Vagina (tissue), 2 donors: Measurements from ENCODE around the gene TTC39C.

Experiments
- POLR2A ChIP-seq, 2 donors: fragments of 450-650 bp; IDR thresholded peaks; one replicate each; pipeline ENCODE4 v1.6.1; 2017; ENCODE audit warnings: antibody characterized with exemption in 2 of 2, mild to moderate bottlenecking in 2 of 2, moderate library complexity in 2 of 2
- POLR2AphosphoS5 ChIP-seq, 2 donors: sonication (generic); formaldehyde crosslinking; IDR thresholded peaks; one replicate each; pipeline ENCODE4 v1.9.0; 2017; ENCODE audit warnings: antibody characterized with exemption in 2 of 2, mild to moderate bottlenecking in 2 of 2, low read depth in 1 of 2; ENCODE audit not compliant: insufficient read depth in 1 of 2
- TF ChIP-seq, protein P1 (sequence below), 3 experiments: fragments of 450-650 bp in 2 of 3; fragments of 200-600 bp in 1 of 3; sonication (generic) in 1 of 3; IDR thresholded peaks; one replicate each; pipeline ENCODE4 v1.5.1; 2017 to 2019; ENCODE audit warnings: antibody characterized with exemption in 3 of 3, mild to moderate bottlenecking in 2 of 3, moderate library complexity in 2 of 3

DNA sequence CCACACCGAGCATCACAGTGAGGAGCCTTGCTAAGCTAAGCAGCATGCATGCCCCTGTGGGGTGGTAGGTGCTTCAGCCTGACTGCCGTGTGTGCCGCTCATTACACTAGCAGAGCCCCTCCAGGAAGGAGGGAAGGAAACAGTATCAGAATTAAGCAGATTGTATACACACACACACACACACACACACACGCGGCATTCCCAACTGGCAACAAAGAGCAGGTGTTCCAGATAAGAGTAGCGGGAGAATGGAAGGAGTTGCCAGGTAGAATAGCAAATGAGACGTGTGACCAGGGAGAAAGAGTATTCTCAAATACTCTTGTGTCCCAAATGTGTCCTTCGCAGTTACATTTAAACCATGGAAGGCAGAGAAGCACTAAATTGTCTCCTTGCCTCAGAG lies 47.6 kb upstream of the TTC39C start:
- TF ChIP-seq, protein P1, sequence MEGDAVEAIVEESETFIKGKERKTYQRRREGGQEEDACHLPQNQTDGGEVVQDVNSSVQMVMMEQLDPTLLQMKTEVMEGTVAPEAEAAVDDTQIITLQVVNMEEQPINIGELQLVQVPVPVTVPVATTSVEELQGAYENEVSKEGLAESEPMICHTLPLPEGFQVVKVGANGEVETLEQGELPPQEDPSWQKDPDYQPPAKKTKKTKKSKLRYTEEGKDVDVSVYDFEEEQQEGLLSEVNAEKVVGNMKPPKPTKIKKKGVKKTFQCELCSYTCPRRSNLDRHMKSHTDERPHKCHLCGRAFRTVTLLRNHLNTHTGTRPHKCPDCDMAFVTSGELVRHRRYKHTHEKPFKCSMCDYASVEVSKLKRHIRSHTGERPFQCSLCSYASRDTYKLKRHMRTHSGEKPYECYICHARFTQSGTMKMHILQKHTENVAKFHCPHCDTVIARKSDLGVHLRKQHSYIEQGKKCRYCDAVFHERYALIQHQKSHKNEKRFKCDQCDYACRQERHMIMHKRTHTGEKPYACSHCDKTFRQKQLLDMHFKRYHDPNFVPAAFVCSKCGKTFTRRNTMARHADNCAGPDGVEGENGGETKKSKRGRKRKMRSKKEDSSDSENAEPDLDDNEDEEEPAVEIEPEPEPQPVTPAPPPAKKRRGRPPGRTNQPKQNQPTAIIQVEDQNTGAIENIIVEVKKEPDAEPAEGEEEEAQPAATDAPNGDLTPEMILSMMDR (IDR thresholded peaks at IDR 0.05), result no peak
- no peak for TF ChIP-seq POLR2A (IDR thresholded peaks at IDR 0.05)
- no peak for TF ChIP-seq POLR2AphosphoS5 (IDR thresholded peaks at IDR 0.05; ENCODE audit: insufficient read depth in 1 of 2, low read depth in 1 of 2)
